IPS-15b (cell line): ENCODE results near the gene ZNF552.
A peak's percentile ranks its signal among the peaks of the same experiment; 100 is the strongest.
"Not testable (repeated sequence)": the region's sequence is repeated elsewhere in the genome, so short reads cannot be mapped to it uniquely, and the experiment has no call there.

Source experiments
- H3K27me3 ChIP-seq: one replicate; pipeline ENCODE4 v1.6.1; 2013; ENCODE audit warnings: low read length; ENCODE audit not compliant: control insufficient read depth, insufficient read depth
- H3K36me3 ChIP-seq: one replicate; pipeline ENCODE4 v1.6.1; 2013; ENCODE audit warnings: low read length; ENCODE audit not compliant: control insufficient read depth, insufficient read depth
- H3K4me1 ChIP-seq: one replicate; pipeline ENCODE4 v1.6.1; 2013; ENCODE audit warnings: mild to moderate bottlenecking, low read length; ENCODE audit not compliant: control insufficient read depth, insufficient read depth
- H3K4me3 ChIP-seq: one replicate; pipeline ENCODE4 v1.5.1; 2013; ENCODE audit warnings: low read depth, low read length
- H3K9ac ChIP-seq: one replicate; pipeline ENCODE4 v1.6.1; 2013; ENCODE audit warnings: low read depth, mild to moderate bottlenecking, low read length
- H3K9me3 ChIP-seq: one replicate; pipeline ENCODE4 v1.6.1; 2013; ENCODE audit warnings: mild to moderate bottlenecking, low read length; ENCODE audit not compliant: control insufficient read depth, insufficient read depth

ZNF552 gene

GRCh38 chr19:57815247-57816075 is 748 bp upstream of the ZNF552 start:
- Histone ChIP-seq H3K9me3 (no peaks in the 10 kb centered on the region), H3K9ac (peak overlapping the region; percentile 47), H3K27me3 (no peaks in the 10 kb centered on the region), H3K36me3 (peaks cover 11% of the 10 kb centered on the region), H3K4me3 (peak overlapping the region; percentile 80), H3K4me1 (peaks cover 2% of the 10 kb centered on the region)

GRCh38 chr19:57813919-57814504 is 701 bp downstream of the ZNF552 start:
- Histone ChIP-seq H3K36me3 (peaks cover 19% of the 10 kb centered on the region), H3K9ac (peak overlapping the region; percentile 63), H3K4me1 (peaks cover 2% of the 10 kb centered on the region), H3K4me3 (peak overlapping the region; percentile 80), H3K9me3 (no peaks in the 10 kb centered on the region), H3K27me3 (no peaks in the 10 kb centered on the region)

GRCh38 chr19:57812975-57813820 is 1.5 kb downstream of the ZNF552 start:
- not testable (repeated sequence) for H3K27me3 ChIP-seq, H3K4me3 ChIP-seq, H3K9ac ChIP-seq, H3K4me1 ChIP-seq, H3K9me3 ChIP-seq
- H3K36me3 ChIP-seq = peaks cover 24% of the 10 kb centered on the region

GRCh38 chr19:57812226-57812625 is 2.5 kb downstream of the ZNF552 start:
- no peak overlapping the region for H3K9ac ChIP-seq
- peaks cover 28% of the 10 kb centered on the region for H3K36me3 ChIP-seq
- H3K4me1 ChIP-seq = peaks cover 2% of the 10 kb centered on the region
- no peaks in the 10 kb centered on the region for H3K27me3 ChIP-seq
- no peaks in the 10 kb centered on the region for H3K9me3 ChIP-seq
- H3K4me3 ChIP-seq = no peak overlapping the region

GRCh38 chr19:57810410-57811295 is 4.1 kb downstream of the ZNF552 start:
- peaks cover 28% of the 10 kb centered on the region for H3K36me3 ChIP-seq
- not testable (repeated sequence) for H3K27me3 ChIP-seq, H3K4me3 ChIP-seq

GRCh38 chr19:57807541-57807940 is 7.2 kb downstream of the ZNF552 start:
- H3K9ac ChIP-seq = no peak overlapping the region
- no peaks in the 10 kb centered on the region for H3K4me1 ChIP-seq
- H3K4me3 ChIP-seq = no peak overlapping the region
- H3K36me3 ChIP-seq = peaks cover 28% of the 10 kb centered on the region
- no peaks in the 10 kb centered on the region for H3K9me3 ChIP-seq
- H3K27me3 ChIP-seq = no peaks in the 10 kb centered on the region

More at GRCh38 chr19:57810410-57811295, 4.1 kb downstream of the ZNF552 start:
- not testable (repeated sequence) for H3K9me3 ChIP-seq, H3K4me1 ChIP-seq, H3K9ac ChIP-seq

GRCh38 chr19:57803594-57804325 is 11.0 kb downstream of the ZNF552 start:
- Histone ChIP-seq H3K36me3 (peaks cover 8% of the 10 kb centered on the region), H3K27me3 (no peaks in the 10 kb centered on the region), H3K4me1 (peaks cover 26% of the 10 kb centered on the region), H3K4me3 (peak overlapping the region; percentile 73), H3K9me3 (no peaks in the 10 kb centered on the region), H3K9ac (peak overlapping the region; percentile 89)

GRCh38 chr19:57803265-57803593 is 11.5 kb downstream of the ZNF552 start:
- Histone ChIP-seq H3K4me1 (peaks cover 29% of the 10 kb centered on the region), H3K4me3 (peak overlapping the region; percentile 73), H3K9me3 (no peaks in the 10 kb centered on the region), H3K9ac (peak overlapping the region; percentile 89), H3K36me3 (peaks cover 4% of the 10 kb centered on the region), H3K27me3 (no peaks in the 10 kb centered on the region)

GRCh38 chr19:57802269-57802668 is 12.4 kb downstream of the ZNF552 start:
- Histone ChIP-seq H3K9me3 (no peaks in the 10 kb centered on the region), H3K9ac (no peak overlapping the region), H3K27me3 (no peaks in the 10 kb centered on the region), H3K4me3 (no peak overlapping the region), H3K4me1 (peaks cover 29% of the 10 kb centered on the region), H3K36me3 (no peaks in the 10 kb centered on the region)

GRCh38 chr19:57800696-57801095 is 14.0 kb downstream of the ZNF552 start:
- H3K4me3 ChIP-seq = peak overlapping the region; percentile 33
- H3K36me3 ChIP-seq = no peaks in the 10 kb centered on the region
- H3K9ac ChIP-seq = no peak overlapping the region
- H3K4me1 ChIP-seq = peaks cover 29% of the 10 kb centered on the region
- no peaks in the 10 kb centered on the region for H3K27me3 ChIP-seq
- no peaks in the 10 kb centered on the region for H3K9me3 ChIP-seq
